ENCODE results near the gene BCAP31. TPM values are rescaled to one million over a fixed set of nuclear protein-coding genes. Genes with fewer than 3 reads are reported as not detected.

Gene BCAP31
- total and polyA plus RNA-seq, 2 of the 13 experiments (the other 11 are each of a cell fraction or from before 2014, with no cell fraction given): 139 to 178 TPM

GRCh38 chrX:153685751-153686696, 38.2 kb downstream of the BCAP31 start (continued):
- TF ChIP-seq ZNF749 (CRISPR knock-in tag; IDR thresholded peaks at IDR 0.05; ENCODE audit: borderline replicate concordance): no peak
- TF ChIP-seq RFXAP (CRISPR knock-in tag; IDR thresholded peaks at IDR 0.05; ENCODE audit: borderline replicate concordance): no peak
- TF ChIP-seq E2F1 (CRISPR knock-in tag; IDR thresholded peaks at IDR 0.05): no peak
- no peak for TF ChIP-seq HOXD1 (CRISPR knock-in tag; IDR thresholded peaks at IDR 0.05)
- peak; percentile 58 for TF ChIP-seq AGO1 (IDR thresholded peaks at IDR 0.05; ENCODE audit: low read depth, low read length, poor library complexity, severe bottlenecking)
- TF ChIP-seq ZNF746 (CRISPR knock-in tag; IDR thresholded peaks at IDR 0.05): peak; percentile 65; the same call in 1 of the 2 replicates
- TF ChIP-seq EHMT2 (IDR thresholded peaks at IDR 0.05; ENCODE audit: borderline replicate concordance, low read depth, low read length): no peak
- no peak for TF ChIP-seq ETS1 (CRISPR knock-in tag; IDR thresholded peaks at IDR 0.05)
- no peak for TF ChIP-seq ZNF333 (CRISPR knock-in tag; IDR thresholded peaks at IDR 0.05; ENCODE audit: borderline replicate concordance)
- TF ChIP-seq ARHGAP35 (CRISPR knock-in tag; IDR thresholded peaks at IDR 0.05; ENCODE audit: borderline replicate concordance): no peak
- 0 out of 2 replicates have a peak, but pooled peaks have one; percentile 22 for TF ChIP-seq SIN3A (IDR thresholded peaks at IDR 0.05; ENCODE audit: borderline replicate concordance, low read depth, low read length)
- TF ChIP-seq ETV5 (CRISPR knock-in tag; IDR thresholded peaks at IDR 0.05; ENCODE audit: borderline replicate concordance): no peak
- no peak for TF ChIP-seq ZNF615 (CRISPR knock-in tag; IDR thresholded peaks at IDR 0.05; ENCODE audit: borderline replicate concordance)
- peak; percentile 97 for TF ChIP-seq ZNF263 (CRISPR knock-in tag; IDR thresholded peaks at IDR 0.05)
- TF ChIP-seq HNF4G (IDR thresholded peaks at IDR 0.05; ENCODE audit: borderline replicate concordance, low read depth, low read length): no peak
- TF ChIP-seq HNF4G (CRISPR knock-in tag; IDR thresholded peaks at IDR 0.05; ENCODE audit: borderline replicate concordance, low read depth): no peak
- TF ChIP-seq ZNF782 (CRISPR knock-in tag; IDR thresholded peaks at IDR 0.05; ENCODE audit: borderline replicate concordance): no peak
- TF ChIP-seq HCFC1 (IDR thresholded peaks at IDR 0.05; ENCODE audit: low read depth, low read length): no peak
- TF ChIP-seq CBX1 (IDR thresholded peaks at IDR 0.05; ENCODE audit: low read depth): no peak
- no peak for TF ChIP-seq ATF3 (CRISPR knock-in tag; IDR thresholded peaks at IDR 0.05)
- no peak for TF ChIP-seq PAXIP1 (CRISPR knock-in tag; conservative IDR thresholded peaks at IDR 0.05)
- 0 out of 2 replicates have a peak, but pooled peaks have one; percentile 4 for TF ChIP-seq SALL1 (CRISPR knock-in tag; IDR thresholded peaks at IDR 0.05)
- TF ChIP-seq TEAD2 (CRISPR knock-in tag; IDR thresholded peaks at IDR 0.05): no peak

Measured in HepG2 (cell line).